ENCODE results near the gene GATD1.

GATD1 gene

DNA sequence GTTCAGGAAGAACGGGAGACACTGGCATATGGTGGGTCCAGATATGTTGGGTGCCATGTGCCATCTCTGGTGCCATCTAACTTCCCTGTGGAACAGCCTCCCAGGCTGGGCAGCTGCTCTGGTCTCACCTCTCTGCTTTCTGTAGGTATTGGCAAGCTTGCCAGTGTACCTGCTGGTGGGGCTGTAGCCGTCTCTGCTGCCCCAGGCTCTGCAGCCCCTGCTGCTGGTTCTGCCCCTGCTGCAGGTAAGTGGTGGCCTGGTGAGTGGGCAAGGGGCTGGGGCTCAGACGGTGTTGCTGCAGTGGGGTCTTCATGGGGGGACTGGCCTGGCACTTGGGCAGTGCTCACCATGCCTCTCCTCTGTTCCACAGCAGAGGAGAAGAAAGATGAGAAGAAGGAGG is 35.1 kb upstream of the GATD1 start:
- DNase-seq (ENCODE audit: low read depth in 2 of 2) = no peak

DNA sequence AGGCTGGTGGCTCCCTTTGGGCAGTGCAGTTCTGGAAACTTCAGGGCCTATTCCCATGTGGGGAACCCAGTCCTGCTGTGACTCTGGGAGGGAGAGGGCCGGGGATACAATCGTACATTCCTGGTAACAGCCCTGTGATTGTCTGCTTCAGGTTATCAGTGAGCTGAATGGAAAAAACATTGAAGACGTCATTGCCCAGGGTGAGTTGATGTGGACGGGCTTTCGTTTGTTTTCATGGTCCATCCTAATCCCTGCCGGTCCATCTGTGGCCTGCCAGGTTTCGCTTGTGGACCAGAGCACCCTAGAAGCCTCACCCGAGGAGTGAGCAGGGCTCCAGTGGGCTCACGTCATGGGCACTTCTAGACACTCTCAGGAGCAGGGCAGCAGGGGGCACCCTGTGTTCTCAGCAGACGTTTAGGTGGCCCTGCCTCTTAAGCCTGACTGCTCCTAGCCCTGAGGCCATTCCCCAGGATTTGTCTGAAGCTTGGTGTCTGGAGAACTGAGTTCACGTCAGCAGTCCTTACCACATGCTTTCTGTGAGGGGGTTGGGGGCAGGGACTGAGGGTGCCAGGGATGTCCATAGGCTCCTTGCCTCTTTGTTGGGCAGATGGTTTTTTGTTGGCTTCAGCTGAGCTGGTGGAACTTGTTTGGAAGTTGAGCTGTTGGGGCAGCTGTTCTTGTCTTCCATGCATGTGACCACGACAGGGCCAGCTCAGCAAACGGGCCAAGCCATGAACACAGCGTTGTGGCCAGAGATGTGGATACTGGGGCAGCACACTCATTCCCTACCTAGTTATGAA is 34.4 kb upstream of the GATD1 start:
- DNase-seq (ENCODE audit: low read depth in 2 of 2) = no peak

DNA sequence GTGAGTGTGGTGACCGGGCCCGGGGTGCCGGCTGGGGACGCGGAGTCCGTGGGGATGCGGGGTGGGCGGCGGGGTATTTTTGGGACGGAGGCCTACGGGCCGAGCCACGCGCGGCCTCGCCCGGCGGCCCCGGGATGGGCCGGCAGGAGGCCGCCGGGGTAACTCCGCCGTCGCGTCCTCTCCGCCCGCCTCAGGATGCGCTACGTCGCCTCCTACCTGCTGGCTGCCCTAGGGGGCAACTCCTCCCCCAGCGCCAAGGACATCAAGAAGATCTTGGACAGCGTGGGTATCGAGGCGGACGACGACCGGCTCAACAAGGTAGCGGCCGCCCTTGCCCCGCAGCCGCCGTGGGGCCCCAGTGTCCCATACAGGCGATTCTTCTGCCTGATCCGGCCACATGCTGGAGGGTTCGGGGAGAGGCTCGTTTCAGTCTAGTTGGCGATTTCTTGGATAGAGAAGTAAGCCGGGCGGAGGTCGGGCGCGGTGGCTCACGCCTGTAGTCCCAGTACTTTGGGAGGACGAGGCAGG is 32.8 kb upstream of the GATD1 start:
- DNase-seq (ENCODE audit: low read depth in 2 of 2) = no peak

DNA sequence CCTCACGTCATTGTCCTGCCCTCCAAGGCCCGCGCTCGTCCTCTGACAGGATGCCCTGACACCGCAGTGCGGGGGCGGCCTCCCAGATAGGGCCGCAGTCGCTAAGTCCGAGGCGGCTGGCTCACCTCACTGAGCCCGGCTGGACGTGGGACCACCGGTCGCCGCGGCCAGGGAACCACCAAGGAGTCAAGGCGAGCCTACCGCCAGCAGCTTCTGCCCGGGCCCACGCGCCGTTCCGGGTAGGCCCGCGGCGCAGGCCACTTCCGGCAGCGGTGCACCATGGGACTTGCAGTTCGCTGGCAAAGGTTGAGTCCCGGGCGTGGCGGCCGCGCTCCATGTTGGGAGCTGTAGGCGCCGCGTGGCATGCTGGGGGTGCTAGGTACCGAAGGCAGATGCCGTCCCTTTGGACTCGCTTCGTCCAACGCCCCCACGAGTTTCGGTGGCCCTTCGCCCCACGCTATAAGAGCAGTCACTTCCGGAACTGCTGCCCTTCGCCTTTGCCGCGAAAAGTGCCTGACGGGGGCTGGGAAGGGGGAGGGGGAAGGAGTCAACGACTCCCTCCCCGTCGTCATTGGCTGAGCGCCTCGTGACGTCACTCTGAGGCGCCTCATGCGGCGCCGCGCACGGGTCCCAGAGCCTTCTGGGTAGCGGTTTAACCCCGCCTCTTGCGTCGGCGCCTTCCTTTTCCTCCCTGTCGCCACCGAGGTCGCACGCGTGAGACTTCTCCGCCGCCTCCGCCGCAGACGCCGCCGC is 32.2 kb upstream of the GATD1 start, which contains the start of gene RPLP2:
Gene RPLP2, plus strand, starts transcription at position 681 of the 753 bp plus-strand sequence. CDS start 268 bp downstream, outside the sequence.
- peak; percentile 94 to 98 for DNase-seq (ENCODE audit: low read depth in 2 of 2)

DNA sequence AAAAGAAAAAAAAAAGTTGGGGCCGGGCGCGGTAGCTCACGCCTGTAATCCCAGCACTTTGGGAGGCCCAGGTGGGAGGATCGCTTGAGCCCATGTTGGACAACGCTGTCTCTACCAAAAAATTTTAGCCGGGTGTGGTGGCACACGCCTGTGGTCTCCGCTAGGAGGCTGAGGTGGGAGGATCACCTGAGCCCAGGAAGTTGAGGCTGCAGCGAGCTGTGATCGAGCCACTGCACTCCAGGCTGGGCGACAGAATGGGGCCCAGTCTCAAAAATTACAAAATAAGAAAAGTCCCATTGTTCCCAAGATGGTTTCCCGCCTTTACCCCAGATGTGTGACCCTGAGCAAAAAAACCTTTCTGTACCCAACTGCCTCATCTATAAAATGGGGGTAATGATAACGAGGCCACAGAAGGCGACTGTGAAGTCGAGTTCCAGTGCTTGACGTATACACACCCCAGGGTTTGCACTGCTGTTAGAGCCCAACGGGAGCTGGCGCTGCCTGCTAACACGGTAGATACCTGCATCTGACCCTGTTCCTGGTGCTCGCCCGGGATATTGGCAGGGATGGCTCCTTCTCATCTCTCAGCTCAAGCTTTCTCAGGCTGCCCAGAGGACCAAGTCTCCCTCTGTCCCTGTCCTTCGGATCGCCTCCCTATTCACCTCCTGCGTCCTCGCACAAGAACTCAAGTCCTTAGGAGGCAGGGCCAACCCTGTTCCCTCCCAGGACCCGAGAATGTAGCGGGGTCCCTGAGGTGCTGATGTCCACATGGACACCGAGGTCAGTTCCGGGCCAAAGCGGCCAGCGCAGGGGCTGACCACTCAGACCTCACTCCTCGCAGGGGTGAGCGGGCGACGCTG is 31.4 kb upstream of the GATD1 start:
- DNase-seq (ENCODE audit: low read depth in 2 of 2) = no peak

DNA sequence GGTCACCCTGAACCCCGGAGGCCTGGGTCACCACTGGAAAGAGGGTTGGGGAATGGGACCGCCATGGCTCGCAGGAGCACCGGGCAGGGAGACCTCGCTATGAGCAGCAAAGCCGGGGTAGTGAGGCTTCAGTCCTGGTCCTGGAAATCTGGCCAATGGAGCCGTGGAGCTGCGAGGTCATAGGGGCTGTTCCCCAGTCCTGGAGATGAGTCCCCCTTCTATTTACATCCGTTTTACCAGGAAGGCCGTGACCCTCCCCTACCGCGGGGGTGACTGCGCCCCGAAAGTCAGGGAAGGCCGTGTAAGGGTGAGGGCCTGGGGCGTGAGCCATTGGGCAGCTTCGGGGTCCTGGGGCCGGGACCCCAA is 27.3 kb upstream of the GATD1 start:
- no peak for DNase-seq (ENCODE audit: low read depth in 2 of 2)

DNA sequence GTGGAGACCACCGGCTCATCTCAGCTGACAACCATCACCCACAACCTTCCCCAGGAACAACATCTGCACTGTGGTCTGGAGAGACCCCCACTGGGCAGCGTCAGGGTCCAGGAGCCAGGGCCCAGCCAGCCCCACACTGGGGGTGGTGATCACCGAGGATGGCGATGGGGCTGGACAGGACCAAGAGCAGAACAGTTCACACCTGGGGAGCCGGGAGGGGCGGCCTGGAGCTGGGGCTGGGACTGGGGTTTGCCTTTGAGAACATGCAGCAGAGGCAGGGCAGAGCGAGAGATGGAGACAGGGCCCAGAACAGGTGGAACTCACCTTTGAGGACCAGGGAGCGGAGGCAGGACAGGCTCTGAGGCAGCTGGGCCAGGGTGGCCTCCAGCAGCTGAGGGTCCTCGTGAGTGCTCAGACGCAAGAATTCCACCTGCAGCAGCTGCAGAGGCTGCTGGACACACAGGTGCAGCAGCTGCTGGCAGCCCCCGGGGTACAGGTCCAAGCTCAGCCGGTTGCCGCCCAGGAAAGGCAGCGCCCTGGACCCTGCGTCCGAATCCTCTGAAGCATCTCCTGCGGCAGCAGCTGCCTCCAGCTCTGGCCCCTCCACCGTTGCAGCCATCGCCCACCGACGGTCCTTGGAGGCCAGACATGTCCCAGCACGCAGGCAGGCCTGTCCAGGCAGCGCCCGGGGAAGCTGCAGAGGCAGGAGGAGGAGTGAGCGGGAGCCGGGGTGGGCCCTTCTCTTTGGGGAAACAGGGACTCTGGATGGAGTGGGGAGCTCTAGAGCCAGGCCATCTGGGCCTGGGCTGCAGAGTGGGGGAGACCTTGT is 26.7 kb upstream of the GATD1 start:
- no peak for DNase-seq (ENCODE audit: low read depth in 2 of 2)

DNA sequence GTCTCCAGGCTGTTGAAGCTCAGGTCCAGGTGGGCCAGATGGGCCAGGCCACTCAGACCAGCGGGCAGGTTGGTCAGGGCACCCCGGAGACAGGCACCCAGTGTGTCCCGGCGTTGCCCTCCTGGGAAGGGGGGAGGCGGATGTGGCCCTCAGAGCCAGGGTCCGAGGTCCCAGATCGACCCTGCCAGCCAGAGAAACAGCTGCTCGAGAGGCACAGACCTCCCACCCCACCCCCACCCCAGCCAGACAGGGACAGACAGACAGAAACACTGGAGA is 26.1 kb upstream of the GATD1 start:
- no peak for DNase-seq (ENCODE audit: low read depth in 2 of 2)

DNA sequence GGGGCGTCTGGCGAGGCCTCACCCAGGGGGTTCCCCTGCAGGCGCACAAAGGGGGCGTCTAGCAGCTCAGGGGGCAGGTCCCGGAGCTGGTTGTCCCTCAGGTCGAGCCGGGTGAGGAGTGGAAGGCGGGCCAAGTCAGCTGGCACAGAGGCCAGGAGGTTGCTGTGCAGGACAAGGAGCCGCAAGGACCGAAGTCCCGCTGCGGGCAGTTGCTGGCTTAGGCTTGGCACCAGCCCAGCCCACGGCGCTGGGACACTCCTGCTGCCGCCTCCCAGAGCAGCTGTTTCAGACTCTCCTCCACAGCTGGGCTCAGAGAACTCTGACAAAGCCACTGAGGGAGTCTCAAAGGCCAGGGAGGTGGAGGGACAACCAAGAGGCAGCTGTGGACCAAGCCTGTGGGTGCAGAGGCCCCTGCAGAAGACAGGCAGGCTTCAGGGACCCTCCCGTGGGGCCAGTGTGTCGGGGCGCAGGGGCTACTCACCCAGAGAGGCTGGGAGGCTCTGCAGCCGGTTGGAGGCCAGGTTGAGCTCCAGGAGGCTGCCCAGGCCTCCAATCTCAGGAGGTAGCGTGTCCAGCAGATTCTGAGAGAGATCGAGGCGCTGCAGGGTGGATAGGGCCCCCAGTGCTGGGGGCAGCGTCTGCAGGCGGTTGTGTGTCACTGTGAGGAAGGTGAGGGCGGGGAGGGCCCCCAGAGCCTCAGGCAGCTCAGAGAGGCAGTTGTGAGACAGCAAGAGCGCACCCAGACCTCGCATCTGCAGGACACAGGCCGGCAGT is 25.6 kb upstream of the GATD1 start:
- DNase-seq (ENCODE audit: low read depth in 2 of 2) = no peak

DNA sequence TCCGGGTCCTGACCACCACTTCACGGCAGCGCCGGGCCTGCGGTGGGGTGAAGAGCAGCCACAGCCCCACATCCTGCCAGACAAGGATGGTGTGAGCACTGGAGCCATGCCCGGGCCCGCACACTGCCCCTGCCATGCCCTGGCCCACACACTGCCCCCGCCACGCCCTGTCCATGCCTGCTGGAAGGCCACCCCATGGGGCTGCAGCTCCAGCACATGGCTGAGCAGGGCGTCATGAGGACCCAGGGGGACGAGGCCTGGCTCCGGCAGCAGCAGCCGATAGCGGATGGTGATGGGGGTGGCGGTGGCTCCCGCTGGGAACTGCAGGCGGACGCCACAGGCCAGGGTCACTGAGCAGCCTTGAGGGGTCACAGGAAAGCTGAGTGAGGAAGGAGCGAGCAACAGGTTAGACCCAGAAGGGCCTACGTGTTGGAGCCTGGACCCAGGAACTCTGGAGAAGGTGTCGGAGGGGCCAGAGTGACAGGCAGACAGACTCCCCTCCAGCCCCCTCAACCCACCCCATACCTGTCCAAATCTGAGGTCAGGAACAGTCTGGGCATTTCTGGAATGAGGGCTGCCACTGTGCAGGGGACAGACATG is 24.8 kb upstream of the GATD1 start:
- no peak for DNase-seq (ENCODE audit: low read depth in 2 of 2)

DNA sequence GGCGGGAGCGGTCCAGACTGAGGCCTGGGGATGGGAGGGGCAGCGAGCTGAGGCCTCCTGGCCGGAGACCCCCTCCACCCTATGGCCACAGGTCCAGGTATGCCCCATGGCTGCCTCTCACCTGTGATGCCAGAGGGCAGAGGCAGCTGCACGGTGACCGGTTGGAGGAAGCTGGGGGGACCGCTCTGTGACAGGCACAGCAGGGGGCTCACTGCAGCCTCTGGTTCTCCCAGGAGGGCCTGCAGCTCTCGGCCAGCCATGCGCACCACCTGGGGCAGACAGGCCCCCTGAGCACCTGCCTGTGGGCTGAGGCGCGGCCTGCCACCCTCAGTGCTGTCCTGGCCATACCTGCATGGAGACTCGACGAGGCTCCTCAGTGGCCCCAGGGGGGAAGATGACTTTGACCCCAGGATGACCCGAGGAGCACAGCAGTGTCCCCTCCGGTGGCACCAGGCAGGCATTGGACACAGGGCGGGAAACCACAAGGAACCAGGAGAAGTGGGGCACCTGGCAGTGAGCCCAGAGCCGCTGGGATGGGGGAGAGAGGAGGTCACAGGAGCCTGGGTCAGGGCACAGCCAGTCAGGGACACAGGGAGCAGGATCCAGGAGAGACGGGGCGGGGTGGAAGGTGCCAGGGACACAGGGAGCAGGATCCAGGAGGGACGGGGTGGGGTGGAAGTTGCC is 24.0 kb upstream of the GATD1 start:
- DNase-seq (ENCODE audit: low read depth in 2 of 2) = no peak

DNA sequence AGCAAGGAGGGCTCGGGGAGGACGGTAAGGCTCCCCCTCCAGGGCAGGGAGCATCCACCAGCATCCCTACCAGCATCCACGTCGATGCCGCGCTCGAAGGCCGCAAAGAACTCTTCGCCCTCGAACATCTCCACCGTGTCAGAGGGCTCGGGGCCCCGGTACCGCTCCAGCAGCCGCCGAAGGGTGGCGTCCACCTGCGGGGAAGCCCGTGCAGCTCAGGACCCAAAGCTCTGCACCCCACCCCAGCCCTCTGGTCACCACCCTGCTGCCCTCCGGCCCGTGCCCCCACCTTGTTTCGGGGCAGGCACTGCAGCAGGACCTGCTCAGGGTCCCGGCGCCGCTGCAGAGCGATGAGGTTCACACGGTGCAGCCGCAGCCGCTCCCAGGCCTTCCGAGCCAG is 23.2 kb upstream of the GATD1 start:
- no peak for DNase-seq (ENCODE audit: low read depth in 2 of 2)

DNA sequence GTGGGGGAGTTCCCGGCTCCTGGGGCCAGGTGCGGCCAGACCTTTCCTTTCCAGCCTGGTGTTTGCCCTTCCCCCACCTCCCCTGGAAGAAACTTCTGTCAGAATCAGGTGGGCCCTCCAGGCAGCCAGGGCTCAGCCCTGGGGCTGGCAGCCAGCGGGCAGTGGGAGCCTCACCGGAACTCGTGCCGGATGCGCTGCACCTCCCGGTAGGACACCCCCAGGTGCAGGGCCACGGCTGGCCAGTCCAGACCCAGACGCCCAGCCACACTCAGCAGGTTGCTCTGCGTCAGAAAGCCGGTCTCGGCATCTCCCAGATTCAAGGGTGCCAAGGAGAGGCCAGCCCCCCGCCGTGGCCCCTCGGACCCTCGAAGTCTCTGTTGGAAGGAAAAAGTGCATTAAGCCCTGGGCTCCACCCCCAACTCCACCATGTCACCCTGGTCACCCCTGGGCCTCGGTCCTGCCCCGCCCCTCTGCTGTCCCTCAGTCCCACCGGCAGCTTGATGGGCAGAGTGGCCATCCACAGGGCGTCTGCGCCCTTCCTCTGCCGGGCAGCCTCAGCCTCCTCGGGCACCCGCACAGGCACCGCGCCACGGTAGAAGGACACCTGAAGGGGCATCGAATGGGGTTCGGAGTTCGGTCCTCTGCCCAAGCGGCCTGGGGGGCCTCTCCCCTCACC is 22.5 kb upstream of the GATD1 start:
- DNase-seq (ENCODE audit: low read depth in 2 of 2) = no peak

DNA sequence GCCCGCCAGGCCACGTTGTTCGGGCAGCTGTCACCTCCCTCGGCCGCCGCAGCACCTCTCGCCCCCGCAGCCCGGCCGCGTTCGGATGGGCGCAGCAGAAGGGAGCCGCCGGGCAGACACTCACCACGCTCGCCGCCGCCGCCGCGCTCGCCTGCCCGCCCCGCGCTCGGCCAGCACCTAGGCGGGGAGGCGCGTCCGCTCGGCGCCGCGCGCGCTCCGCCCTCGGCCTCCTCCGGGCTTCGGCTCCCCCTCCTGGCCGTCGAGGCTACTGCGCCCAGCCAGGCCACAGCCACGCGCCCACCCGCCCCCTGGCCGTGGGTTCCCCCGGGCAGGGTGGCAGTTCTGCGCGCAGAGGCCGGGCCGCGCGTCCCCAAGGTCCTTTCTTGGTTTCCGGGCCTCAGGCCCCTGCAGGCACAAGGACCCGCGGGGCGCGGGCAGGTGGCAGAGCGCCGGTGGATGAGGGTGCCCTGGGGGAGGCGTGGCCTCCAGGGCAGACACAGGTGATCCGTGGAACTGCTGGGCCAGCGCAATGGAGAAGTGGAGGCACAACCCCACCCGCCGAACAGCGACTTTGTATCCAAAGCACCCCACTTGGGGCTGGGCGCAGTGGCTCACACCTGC is 20.9 kb upstream of the GATD1 start, which contains the start of gene SLC25A22:
Gene SLC25A22, minus strand, starts transcription at position 189 of the 621 bp plus-strand sequence. CDS start 3,275 bp downstream, outside the sequence.
- peak in 1 of 2 donors; percentile 79 for DNase-seq (ENCODE audit: low read depth in 2 of 2)

DNA sequence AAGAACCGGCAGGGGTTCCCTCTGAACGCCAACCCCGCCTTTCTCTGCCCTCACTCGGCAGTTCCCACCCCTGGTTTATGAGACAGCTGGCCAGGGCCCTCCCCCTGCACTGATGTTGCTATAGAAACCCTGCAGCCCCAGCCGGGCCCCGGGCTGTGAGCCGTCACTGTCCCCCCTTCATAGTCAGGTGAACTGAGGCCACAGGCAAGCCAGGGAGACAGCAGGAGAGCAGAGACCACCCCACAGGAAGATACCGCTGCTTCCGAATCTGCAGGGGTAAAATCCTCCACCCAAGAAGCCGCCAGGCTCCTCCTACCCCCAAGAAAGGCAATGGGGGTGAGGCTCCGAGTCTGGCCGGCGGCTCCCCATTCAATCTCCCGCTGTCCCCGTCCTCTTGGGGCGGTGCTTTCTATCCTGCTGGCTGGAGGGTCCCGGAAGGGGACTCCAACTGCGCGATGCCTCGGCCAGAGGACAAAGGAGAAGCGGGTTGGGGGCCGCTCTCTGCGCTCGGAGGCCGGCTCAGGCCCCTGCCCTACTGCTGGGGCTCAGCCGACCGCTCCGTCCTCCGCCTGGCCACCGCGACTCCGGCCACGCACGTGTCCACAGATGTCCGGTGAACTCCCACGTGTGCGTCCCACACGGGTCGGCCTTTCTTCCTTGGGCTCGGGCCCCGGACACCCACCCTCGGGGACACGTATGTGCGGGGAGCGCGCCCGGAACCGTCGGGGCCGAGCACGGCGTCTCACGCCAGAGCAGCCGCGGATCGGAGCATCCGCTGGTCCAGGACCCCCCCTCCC is 20.2 kb upstream of the GATD1 start:
- DNase-seq (ENCODE audit: low read depth in 2 of 2) = peak; percentile 61 to 76

DNA sequence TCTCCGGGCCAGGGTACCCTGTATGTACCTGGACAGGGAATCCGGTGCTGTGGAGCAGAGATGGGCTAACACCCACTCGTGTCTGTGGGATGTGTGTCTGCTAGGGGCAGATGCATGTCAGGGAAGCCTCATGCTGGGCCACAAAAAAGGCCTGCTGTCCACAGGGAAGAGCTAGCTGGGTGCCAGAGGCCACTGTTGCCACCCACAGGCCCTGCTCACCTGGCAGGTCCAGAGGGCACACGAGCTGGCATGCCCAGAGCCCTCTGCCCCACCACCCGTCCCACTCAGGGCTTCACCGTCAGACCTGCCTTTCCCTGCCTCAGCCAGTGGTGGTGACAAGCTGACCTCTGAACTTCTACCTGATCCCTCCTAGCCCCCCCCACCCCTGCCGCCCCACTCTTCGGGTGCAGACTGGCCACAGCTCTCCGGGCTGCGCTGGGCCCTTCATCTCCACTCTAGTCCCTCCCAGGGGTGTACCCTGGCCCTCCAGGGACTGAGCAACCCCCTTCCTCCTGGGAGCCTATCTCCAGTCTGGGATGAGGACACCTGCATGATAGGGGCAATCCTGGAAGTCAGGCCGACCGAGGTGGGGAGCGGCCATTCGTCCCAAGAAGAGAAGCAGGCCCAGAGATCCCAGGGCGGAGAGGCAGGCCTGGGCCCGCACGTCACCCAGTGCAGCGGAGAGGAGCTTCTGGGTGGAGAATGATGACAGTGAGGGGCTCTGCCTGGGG is 19.4 kb upstream of the GATD1 start:
- DNase-seq (ENCODE audit: low read depth in 2 of 2) = no peak

Measured in stimulated activated CD8-positive, alpha-beta memory T cell treated with anti-CD3 and anti-CD28 coated beads, Interleukin-7, amount 100 ng/mL, for 4 hours (primary cell).